HepG2 (cell line): ENCODE results near the gene TREM1. TPM values are rescaled to one million over a fixed set of nuclear protein-coding genes. Genes with fewer than 3 reads are reported as not detected.

Experiments
- AKAP8 ChIP-seq: sonication (generic); formaldehyde crosslinking; IDR thresholded peaks from 2 replicates; pipeline ENCODE4 v1.5.1; 2020; ENCODE audit warnings: mild to moderate bottlenecking, missing genetic modification reagents
- ATF7-NPFF ChIP-seq: sonication (generic); formaldehyde crosslinking; IDR thresholded peaks from 2 replicates; pipeline ENCODE4 v1.8.1; 2023; ENCODE audit warnings: mild to moderate bottlenecking, low read depth, missing genetic modification reagents, moderate library complexity
- FOXA1 ChIP-seq, 2 experiments: fragments of 450-650 bp in 1 of 2; sonication (generic) in 1 of 2; formaldehyde crosslinking in 1 of 2; IDR thresholded peaks; 2 replicates each; pipeline versions ENCODE4 v1.4.0 to v1.6.1; 2016 to 2020; ENCODE audit warnings: missing genetic modification reagents in 1 of 2
- FOXA3 ChIP-seq: IDR thresholded peaks from 2 replicates; pipeline ENCODE4 v1.6.1; 2016; ENCODE audit warnings: missing genetic modification reagents, missing compliant biosample characterization
- GABPA ChIP-seq, 2 experiments: IDR thresholded peaks; 2 replicates each; pipeline ENCODE4 v1.6.1; 2011 to 2016; ENCODE audit warnings: low read depth in 2 of 2, low read length in 1 of 2, missing biosample characterization in 1 of 2, missing genetic modification characterization in 1 of 2
- GTF3A ChIP-seq: sonication (generic); formaldehyde crosslinking; conservative IDR thresholded peaks from 2 replicates; pipeline ENCODE4 v1.4.0; 2020; ENCODE audit warnings: mild to moderate bottlenecking, missing genetic modification reagents
- HDAC6 ChIP-seq: fragments of 200-600 bp; sonication (generic); IDR thresholded peaks from 2 replicates; pipeline ENCODE4 v1.7.0; 2017; ENCODE audit warnings: mild to moderate bottlenecking, antibody characterized with exemption, low read length, low read depth
- JDP2 ChIP-seq: sonication (generic); formaldehyde crosslinking; IDR thresholded peaks from 2 replicates; pipeline ENCODE4 v1.8.1; 2022; ENCODE audit warnings: missing genetic modification reagents, borderline replicate concordance
- KDM1A ChIP-seq: IDR thresholded peaks from 2 replicates; pipeline ENCODE4 v1.6.1; 2016; ENCODE audit warnings: missing compliant biosample characterization
- MED13 ChIP-seq: sonication (generic); formaldehyde crosslinking; IDR thresholded peaks from 2 replicates; pipeline ENCODE4 v1.5.0; 2020; ENCODE audit warnings: missing genetic modification reagents
- MLX ChIP-seq: IDR thresholded peaks from 2 replicates; pipeline ENCODE4 v1.6.1; 2016
- MTA3 ChIP-seq: sonication (generic); formaldehyde crosslinking; IDR thresholded peaks from 2 replicates; pipeline ENCODE4 v1.4.0; 2020; ENCODE audit warnings: missing genetic modification reagents
- MTF2 ChIP-seq: sonication (generic); formaldehyde crosslinking; IDR thresholded peaks from 2 replicates; pipeline ENCODE4 v1.5.0; 2020; ENCODE audit warnings: missing genetic modification reagents, borderline replicate concordance
- PREB ChIP-seq: sonication (generic); formaldehyde crosslinking; IDR thresholded peaks from 2 replicates; pipeline ENCODE4 v1.4.0; 2020; ENCODE audit warnings: missing genetic modification reagents
- SAFB2 ChIP-seq: sonication (generic); formaldehyde crosslinking; IDR thresholded peaks from 2 replicates; pipeline ENCODE4 v1.5.1; 2020; ENCODE audit warnings: missing genetic modification reagents, low read depth, mild to moderate bottlenecking, borderline replicate concordance
- SOX5 ChIP-seq: IDR thresholded peaks from 2 replicates; pipeline ENCODE4 v1.6.1; 2016; ENCODE audit warnings: borderline replicate concordance
- U2AF2 ChIP-seq: fragments of 200-400 bp; formaldehyde crosslinking; IDR thresholded peaks from 2 replicates; pipeline ENCODE4 v1.6.1; 2017; ENCODE audit warnings: low read depth, mild to moderate bottlenecking, low read length
- YEATS4 ChIP-seq: sonication (generic); formaldehyde crosslinking; IDR thresholded peaks from 2 replicates; pipeline ENCODE4 v1.4.0; 2020; ENCODE audit warnings: missing genetic modification reagents, borderline replicate concordance
- ZBED4 ChIP-seq: sonication (generic); formaldehyde crosslinking; IDR thresholded peaks from 2 replicates; pipeline ENCODE4 v1.4.0; 2020; ENCODE audit warnings: missing genetic modification reagents, borderline replicate concordance
- ZEB1 ChIP-seq: IDR thresholded peaks from 2 replicates; pipeline ENCODE4 v1.6.1; 2012; ENCODE audit warnings: mild to moderate bottlenecking, low read depth, inconsistent platforms; ENCODE audit not compliant: insufficient replicate concordance
- ZNF101 ChIP-seq: sonication (generic); formaldehyde crosslinking; IDR thresholded peaks from 2 replicates; pipeline ENCODE4 v1.4.0; 2020; ENCODE audit warnings: mild to moderate bottlenecking, low read depth, missing genetic modification reagents, borderline replicate concordance
- ZNF660 ChIP-seq: sonication (generic); formaldehyde crosslinking; IDR thresholded peaks from 2 replicates; pipeline ENCODE4 v1.5.1; 2020; ENCODE audit warnings: mild to moderate bottlenecking, low read depth, missing genetic modification reagents, borderline replicate concordance
- ZNF772 ChIP-seq: sonication (generic); formaldehyde crosslinking; IDR thresholded peaks from 2 replicates; pipeline ENCODE4 v1.5.0; 2020; ENCODE audit warnings: mild to moderate bottlenecking, missing genetic modification reagents
- ZNF83 ChIP-seq: sonication (generic); formaldehyde crosslinking; IDR thresholded peaks from 2 replicates; pipeline ENCODE4 v1.4.0; 2020; ENCODE audit warnings: missing genetic modification reagents, mild to moderate bottlenecking, borderline replicate concordance
- polyA plus RNA-seq, 8 experiments: library from polyadenylated mRNA; depleted of rRNA in 3 of 8; stranded (reverse) in 7 of 8; unstranded in 1 of 8; fragments of >200 nt; fragmentation: Illumina TruSeq in 4 of 8; extraction: Trizol in 4 of 8; gene quantifications; 2 replicates each; pipeline versions ENCODE4 v1.2.1 to v1.2.3, GENCODE V29; 2011 to 2016; ENCODE audit warnings: low read depth in 4 of 8, missing spikeins in 1 of 8, mixed read lengths in 1 of 8; ENCODE audit not compliant: insufficient read depth in 1 of 8
- total RNA-seq, 5 experiments: library from RNA; depleted of rRNA; stranded (reverse); fragments of >200 nt; fragmentation: Illumina TruSeq; extraction: Trizol; gene quantifications; 2 replicates each; pipeline ENCODE4 v1.2.3, GENCODE V29; 2016; ENCODE audit warnings: low read depth in 1 of 5

Gene TREM1
- total and polyA plus RNA-seq, 2 of the 13 experiments (the other 11 are each of a cell fraction or from before 2014, with no cell fraction given), result 0.49 TPM; not detected in 1

GRCh38 chr6:41318654-41319565 lies 32.4 kb upstream of the TREM1 start (continued):
- no peak for TF ChIP-seq GTF3A
- no peak for TF ChIP-seq MLX (CRISPR knock-in tag)
- TF ChIP-seq ZNF772 (CRISPR knock-in tag), result peak; percentile 34; the same call in 1 of the 2 replicates
- peak; percentile 34; the same call in 1 of the 2 replicates for TF ChIP-seq ATF7-NPFF (CRISPR knock-in tag)
- no peak for TF ChIP-seq ZNF101 (CRISPR knock-in tag)
- TF ChIP-seq SOX5, result peak; percentile 59; the same call in 1 of the 2 replicates
- TF ChIP-seq GABPA (IDR thresholded peaks at IDR 0.05; ENCODE audit: low read depth, low read length), result no peak
- TF ChIP-seq GABPA (CRISPR knock-in tag; IDR thresholded peaks at IDR 0.05; ENCODE audit: low read depth), result peak; percentile 58
- TF ChIP-seq ZNF83 (CRISPR knock-in tag), result no peak
- TF ChIP-seq SAFB2 (CRISPR knock-in tag), result 0 out of 2 replicates have a peak, but pooled peaks have one; percentile 70
- no peak for TF ChIP-seq U2AF2
- no peak for TF ChIP-seq PREB (CRISPR knock-in tag)
- TF ChIP-seq AKAP8 (CRISPR knock-in tag), result no peak
- peak; percentile 85; the same call in 1 of the 2 replicates for TF ChIP-seq MTF2
- no peak for TF ChIP-seq HDAC6
- no peak for TF ChIP-seq MED13 (CRISPR knock-in tag)
- no peak for TF ChIP-seq MTA3 (CRISPR knock-in tag)
- TF ChIP-seq JDP2 (CRISPR knock-in tag), result no peak
- peak; percentile 52 for TF ChIP-seq YEATS4 (CRISPR knock-in tag)
- TF ChIP-seq ZEB1, result no peak
- TF ChIP-seq KDM1A (CRISPR knock-in tag), result no peak
- TF ChIP-seq FOXA1 (IDR thresholded peaks at IDR 0.05), result no peak
- peak; percentile 59; the same call in 1 of the 2 replicates for TF ChIP-seq FOXA1 (CRISPR knock-in tag; IDR thresholded peaks at IDR 0.05)
- 0 out of 2 replicates have a peak, but pooled peaks have one; percentile 4 for TF ChIP-seq ZBED4 (CRISPR knock-in tag)
- TF ChIP-seq FOXA3 (CRISPR knock-in tag), result 0 out of 2 replicates have a peak, but pooled peaks have one; percentile 11
- no peak for TF ChIP-seq ZNF660 (CRISPR knock-in tag)
